ENCODE measurements around the gene GABRR2.

GABRR2 gene

DNA sequence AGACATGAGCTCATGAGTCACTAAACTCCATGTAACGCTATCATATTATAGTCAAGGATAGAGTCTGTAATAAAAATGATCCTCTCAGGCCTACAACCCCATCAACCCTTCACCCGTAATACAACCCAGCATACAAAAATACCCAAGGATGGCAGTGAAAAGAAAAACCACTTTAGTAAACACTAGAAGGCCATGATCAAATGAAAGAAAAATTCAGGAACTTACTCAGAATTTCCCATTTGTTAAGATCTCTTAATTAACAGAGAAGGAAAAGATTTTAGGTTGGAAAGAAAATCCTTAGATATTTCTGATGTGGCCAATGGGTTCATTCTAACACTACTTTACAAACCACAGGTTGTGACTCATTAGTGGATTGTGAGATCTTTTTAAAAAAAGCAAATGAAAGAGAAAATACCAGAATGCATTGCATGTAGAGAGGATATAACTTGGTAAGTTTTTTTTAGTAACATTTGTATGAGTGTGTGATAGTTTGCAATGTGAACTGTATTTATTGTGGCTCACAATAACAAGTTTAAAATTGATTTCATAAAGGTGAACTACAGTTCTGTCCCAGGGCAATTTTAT lies 45.4 kb upstream of the GABRR2 start:
- Histone ChIP-seq H3K4me1 (ENCODE audit: low read length) (peaks cover 84% of the 10 kb centered on the region), H3K27me3 (replicated peaks; ENCODE audit: insufficient read depth, low read length) (no peaks in the 10 kb centered on the region), H3K4me3 (ENCODE audit: low read length) (no peak overlapping the region), H2AFZ (ENCODE audit: low read length) (no peak overlapping the region), H3K27ac (ENCODE audit: low read length) (peak overlapping the region; percentile 99; the same call in 1 of the 2 replicates), H3F3A (ENCODE audit: insufficient read depth, low read length) (peaks cover 64% of the 10 kb centered on the region), H4K20me1 (ENCODE audit: insufficient read depth, low read length) (no peaks in the 10 kb centered on the region), H3K4me2 (ENCODE audit: low read depth, low read length) (peak overlapping the region; percentile 78), H3K79me2 (ENCODE audit: low read length) (peaks cover 44% of the 10 kb centered on the region), H3K9ac (ENCODE audit: low read length) (peak overlapping the region; percentile 3; the same call in 1 of the 2 replicates), H3K9me2 (replicated peaks; ENCODE audit: insufficient read depth, low read length) (no peaks in the 10 kb centered on the region), H3K9me3 (replicated peaks; ENCODE audit: insufficient read depth, low read length) (no peaks in the 10 kb centered on the region), H3K36me3 (replicated peaks; ENCODE audit: insufficient read depth, low read length) (no peaks in the 10 kb centered on the region)
- TF ChIP-seq, protein P1, sequence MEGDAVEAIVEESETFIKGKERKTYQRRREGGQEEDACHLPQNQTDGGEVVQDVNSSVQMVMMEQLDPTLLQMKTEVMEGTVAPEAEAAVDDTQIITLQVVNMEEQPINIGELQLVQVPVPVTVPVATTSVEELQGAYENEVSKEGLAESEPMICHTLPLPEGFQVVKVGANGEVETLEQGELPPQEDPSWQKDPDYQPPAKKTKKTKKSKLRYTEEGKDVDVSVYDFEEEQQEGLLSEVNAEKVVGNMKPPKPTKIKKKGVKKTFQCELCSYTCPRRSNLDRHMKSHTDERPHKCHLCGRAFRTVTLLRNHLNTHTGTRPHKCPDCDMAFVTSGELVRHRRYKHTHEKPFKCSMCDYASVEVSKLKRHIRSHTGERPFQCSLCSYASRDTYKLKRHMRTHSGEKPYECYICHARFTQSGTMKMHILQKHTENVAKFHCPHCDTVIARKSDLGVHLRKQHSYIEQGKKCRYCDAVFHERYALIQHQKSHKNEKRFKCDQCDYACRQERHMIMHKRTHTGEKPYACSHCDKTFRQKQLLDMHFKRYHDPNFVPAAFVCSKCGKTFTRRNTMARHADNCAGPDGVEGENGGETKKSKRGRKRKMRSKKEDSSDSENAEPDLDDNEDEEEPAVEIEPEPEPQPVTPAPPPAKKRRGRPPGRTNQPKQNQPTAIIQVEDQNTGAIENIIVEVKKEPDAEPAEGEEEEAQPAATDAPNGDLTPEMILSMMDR (IDR thresholded peaks at IDR 0.05; ENCODE audit: low read length), result no peak
- no peak for TF ChIP-seq EZH2phosphoT487 (IDR thresholded peaks at IDR 0.05; ENCODE audit: low read length)
- no peak for TF ChIP-seq EZH2 (optimal IDR thresholded peaks at IDR 0.05; ENCODE audit: low read depth, low read length)
- DNase-seq, result peak; percentile 75

DNA sequence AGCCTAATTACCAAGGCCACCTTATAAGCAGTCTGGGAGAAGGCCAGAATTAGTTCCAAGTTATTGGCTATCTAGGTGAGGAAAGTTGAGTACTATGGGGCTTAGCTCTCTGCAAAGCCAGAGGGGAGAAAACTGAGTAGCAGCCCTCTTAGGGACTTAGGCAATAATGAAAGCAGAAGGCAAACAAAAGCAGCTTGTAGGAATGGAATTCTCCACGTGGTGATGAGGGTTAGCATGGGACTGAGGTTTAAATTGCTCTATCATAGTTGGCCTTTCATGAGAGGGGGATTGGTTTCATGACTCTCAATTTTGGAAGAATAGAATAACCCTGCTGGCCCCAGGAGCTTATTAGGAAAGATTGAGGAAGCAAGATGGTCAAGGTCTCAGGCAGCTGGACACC lies 44.5 kb upstream of the GABRR2 start:
- H3K4me3 ChIP-seq (ENCODE audit: low read length), result no peak overlapping the region
- no peaks in the 10 kb centered on the region for H3K9me2 ChIP-seq (replicated peaks; ENCODE audit: insufficient read depth, low read length)
- peak overlapping the region; percentile 99 for H3K27ac ChIP-seq (ENCODE audit: low read length)
- peaks cover 54% of the 10 kb centered on the region for H3K79me2 ChIP-seq (ENCODE audit: low read length)
- H2AFZ ChIP-seq (ENCODE audit: low read length), result no peak overlapping the region
- H4K20me1 ChIP-seq (ENCODE audit: insufficient read depth, low read length), result no peaks in the 10 kb centered on the region
- H3K4me1 ChIP-seq (ENCODE audit: low read length), result peaks cover 83% of the 10 kb centered on the region
- peaks cover 69% of the 10 kb centered on the region for H3F3A ChIP-seq (ENCODE audit: insufficient read depth, low read length)
- H3K9me3 ChIP-seq (replicated peaks; ENCODE audit: insufficient read depth, low read length), result no peaks in the 10 kb centered on the region
- no peaks in the 10 kb centered on the region for H3K27me3 ChIP-seq (replicated peaks; ENCODE audit: insufficient read depth, low read length)
- H3K9ac ChIP-seq (ENCODE audit: low read length), result 0 out of 2 replicates have a peak overlapping the region, but pooled peaks have one; percentile 76
- TF ChIP-seq EZH2 (optimal IDR thresholded peaks at IDR 0.05; ENCODE audit: low read depth, low read length) (no peak), EZH2phosphoT487 (IDR thresholded peaks at IDR 0.05; ENCODE audit: low read length) (no peak)
- TF ChIP-seq, protein P1 (IDR thresholded peaks at IDR 0.05; ENCODE audit: low read length), result no peak
- no peak for DNase-seq
- peak overlapping the region; percentile 78 for H3K4me2 ChIP-seq (ENCODE audit: low read depth, low read length)
- H3K36me3 ChIP-seq (replicated peaks; ENCODE audit: insufficient read depth, low read length), result no peaks in the 10 kb centered on the region

DNA sequence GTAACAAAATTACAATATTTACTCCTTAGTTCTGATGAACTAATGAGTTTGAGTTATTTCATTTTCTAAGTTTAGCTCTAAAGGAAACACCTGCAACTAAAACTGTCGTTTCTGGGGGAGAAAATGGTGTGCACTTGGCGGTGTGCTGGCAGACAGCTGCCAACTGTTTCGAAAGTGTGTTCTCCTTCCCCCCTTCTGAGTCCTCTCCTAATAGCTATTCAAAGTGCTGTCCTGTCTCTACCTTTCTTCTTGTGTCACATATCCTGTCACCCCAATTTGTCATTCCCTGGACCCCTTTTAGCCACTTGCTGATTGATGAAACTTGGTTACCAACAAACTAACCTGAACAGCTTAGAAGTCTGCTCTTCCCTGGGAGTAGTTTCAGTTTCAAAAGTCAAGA lies 42.3 kb upstream of the GABRR2 start:
- peak overlapping the region; percentile 78 for H3K4me2 ChIP-seq (ENCODE audit: low read depth, low read length)
- H3F3A ChIP-seq (ENCODE audit: insufficient read depth, low read length), result peaks cover 80% of the 10 kb centered on the region
- TF ChIP-seq EZH2 (optimal IDR thresholded peaks at IDR 0.05; ENCODE audit: low read depth, low read length) (no peak), EZH2phosphoT487 (IDR thresholded peaks at IDR 0.05; ENCODE audit: low read length) (no peak)
- TF ChIP-seq, protein P1 (IDR thresholded peaks at IDR 0.05; ENCODE audit: low read length), result no peak
- peak; percentile 95 for DNase-seq
- peak overlapping the region; percentile 85 for H3K9ac ChIP-seq (ENCODE audit: low read length)
- no peaks in the 10 kb centered on the region for H4K20me1 ChIP-seq (ENCODE audit: insufficient read depth, low read length)
- H3K79me2 ChIP-seq (ENCODE audit: low read length), result peaks cover 56% of the 10 kb centered on the region
- no peaks in the 10 kb centered on the region for H3K27me3 ChIP-seq (replicated peaks; ENCODE audit: insufficient read depth, low read length)
- H2AFZ ChIP-seq (ENCODE audit: low read length), result no peak overlapping the region
- H3K4me1 ChIP-seq (ENCODE audit: low read length), result peaks cover 76% of the 10 kb centered on the region
- H3K9me2 ChIP-seq (replicated peaks; ENCODE audit: insufficient read depth, low read length), result no peaks in the 10 kb centered on the region
- H3K36me3 ChIP-seq (replicated peaks; ENCODE audit: insufficient read depth, low read length), result no peaks in the 10 kb centered on the region
- H3K27ac ChIP-seq (ENCODE audit: low read length), result peak overlapping the region; percentile 99
- no peaks in the 10 kb centered on the region for H3K9me3 ChIP-seq (replicated peaks; ENCODE audit: insufficient read depth, low read length)
- peak overlapping the region; percentile 40 for H3K4me3 ChIP-seq (ENCODE audit: low read length)
